Embryonic facial prominence (tissue), 1 donor: Measurements from ENCODE around the gene ERN2.

Source experiments
- DNase-seq: peaks from one replicate; pipeline ENCODE4 v3.0.0-alpha.2; 2016; ENCODE audit errors: extremely low spot score

The ERN2 gene

GRCh38 chr16:23640615-23640930 lies 72.4 kb downstream of the ERN2 start:
- DNase-seq, result no peak
